ENCODE data around the gene PFKL.

Gene PFKL

GRCh38 chr21:44312716-44313115 lies 12.9 kb downstream of the PFKL start:
- DNase-seq (ENCODE audit: low spot score), result no peak

GRCh38 chr21:44313451-44313850 lies 13.6 kb downstream of the PFKL start:
- no peak for DNase-seq (ENCODE audit: low spot score)

- DNase-seq (ENCODE audit: low spot score), result no peak
Observed at GRCh38 chr21:44314128-44314527, 14.3 kb downstream of the PFKL start.

- DNase-seq (ENCODE audit: low spot score), result no peak
Observed at GRCh38 chr21:44314561-44314960, 14.7 kb downstream of the PFKL start.

- DNase-seq (ENCODE audit: low spot score), result no peak
Observed at GRCh38 chr21:44315691-44316203, 15.9 kb downstream of the PFKL start.

GRCh38 chr21:44316277-44316900 lies 16.5 kb downstream of the PFKL start:
- no peak for DNase-seq (ENCODE audit: low spot score)

GRCh38 chr21:44317241-44317782 lies 17.5 kb downstream of the PFKL start:
- DNase-seq (ENCODE audit: low spot score), result no peak

- no peak for DNase-seq (ENCODE audit: low spot score)
Observed at GRCh38 chr21:44317871-44318270, 18.0 kb downstream of the PFKL start.

- no peak for DNase-seq (ENCODE audit: low spot score)
Observed at GRCh38 chr21:44318489-44319285, 18.8 kb downstream of the PFKL start.

GRCh38 chr21:44319407-44320065 lies 19.7 kb downstream of the PFKL start:
- no peak for DNase-seq (ENCODE audit: low spot score)

GRCh38 chr21:44320847-44321246 lies 21.0 kb downstream of the PFKL start:
- DNase-seq (ENCODE audit: low spot score), result no peak

GRCh38 chr21:44321846-44322450 lies 22.1 kb downstream of the PFKL start:
- DNase-seq (ENCODE audit: low spot score), result no peak

- no peak for DNase-seq (ENCODE audit: low spot score)
Observed at GRCh38 chr21:44322621-44323325, 22.9 kb downstream of the PFKL start.

- no peak for DNase-seq (ENCODE audit: low spot score)
Observed at GRCh38 chr21:44323591-44323990, 23.7 kb downstream of the PFKL start.

- no peak for DNase-seq (ENCODE audit: low spot score)
Observed at GRCh38 chr21:44324106-44324853, 24.4 kb downstream of the PFKL start.

- no peak for DNase-seq (ENCODE audit: low spot score)
Observed at GRCh38 chr21:44324854-44325107, 24.9 kb downstream of the PFKL start.

GRCh38 chr21:44325386-44326271 lies 25.8 kb downstream of the PFKL start:
- DNase-seq (ENCODE audit: low spot score), result no peak

GRCh38 chr21:44326272-44326647 lies 26.4 kb downstream of the PFKL start:
- DNase-seq (ENCODE audit: low spot score), result no peak

GRCh38 chr21:44326716-44327602 lies 27.1 kb downstream of the PFKL start:
- no peak for DNase-seq (ENCODE audit: low spot score)
